RPMI8226 (cell line): Measurements from ENCODE around the gene NEUROG3.
A peak's percentile ranks its signal among the peaks of the same experiment; 100 is the strongest.
"Not testable (repeated sequence)": the region's sequence is repeated elsewhere in the genome, so short reads cannot be mapped to it uniquely, and the experiment has no call there.

ENCODE experiments used
- DNase-seq: peaks from one replicate; pipeline ENCODE4 v3.0.0-alpha.2; 2015

Gene NEUROG3

DNA sequence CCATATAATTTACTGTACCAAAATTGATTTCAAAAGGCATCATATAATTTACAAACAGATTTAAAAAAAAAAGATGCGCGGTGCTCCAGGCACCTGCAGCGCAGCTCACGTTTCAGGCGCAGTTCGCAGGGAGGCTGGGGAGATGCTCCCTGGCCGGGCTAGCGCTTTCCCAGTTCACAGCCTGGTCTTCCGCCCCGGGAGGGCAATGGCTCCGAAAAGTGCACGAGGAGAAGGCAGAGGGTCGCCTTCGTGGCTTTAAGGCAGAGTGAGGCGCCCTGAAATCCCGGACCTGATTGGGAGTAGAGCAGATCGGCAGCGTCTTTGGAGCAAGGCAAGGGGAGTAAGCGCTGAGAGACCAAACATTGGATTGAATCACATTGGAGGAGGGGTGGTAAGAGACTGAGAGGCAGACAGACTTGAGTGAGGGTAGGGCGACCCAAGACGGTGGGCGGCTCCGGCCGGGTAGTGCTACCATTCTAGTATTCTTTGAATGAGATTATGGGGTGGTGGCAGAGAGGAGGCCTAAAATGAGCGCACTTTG, 1.5 kb downstream of the NEUROG3 start:
- DNase-seq = no peak

DNA sequence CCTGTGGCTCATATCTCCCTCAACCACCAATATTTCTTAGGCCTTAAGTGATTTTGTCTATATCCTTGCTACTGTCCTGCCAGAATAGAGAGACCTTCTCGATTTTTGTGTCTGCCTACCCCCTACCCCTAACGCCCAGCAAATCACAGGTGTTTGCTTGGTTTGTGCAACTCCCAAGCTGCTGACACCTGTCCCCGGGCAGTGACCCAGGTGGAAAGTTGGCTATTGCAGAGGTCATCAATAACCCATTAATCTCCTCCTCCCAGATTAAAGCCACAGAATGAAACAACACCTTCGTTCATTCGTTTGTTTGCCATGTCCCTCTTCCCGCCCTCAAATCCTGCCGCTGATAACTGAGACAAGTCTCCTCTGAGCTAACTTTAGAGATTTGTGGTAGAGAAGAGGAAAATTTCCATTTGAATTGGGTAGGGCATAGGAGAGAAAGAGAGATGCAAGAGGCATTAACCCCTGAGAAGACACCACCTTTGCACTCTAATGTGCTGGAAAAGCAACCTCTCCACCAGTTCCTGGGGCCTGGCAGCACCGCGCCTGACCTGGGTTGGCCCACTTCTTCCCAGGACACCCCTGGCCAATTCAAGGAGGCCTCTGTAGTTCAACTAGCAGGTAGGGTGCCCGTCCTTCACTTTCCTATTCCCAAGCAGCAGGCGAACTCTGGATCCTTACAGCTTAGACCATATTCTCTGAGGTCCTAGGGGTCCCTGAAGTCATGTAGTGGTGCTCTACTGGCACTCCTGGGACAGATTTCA, 3.0 kb downstream of the NEUROG3 start:
- DNase-seq = no peak

DNA sequence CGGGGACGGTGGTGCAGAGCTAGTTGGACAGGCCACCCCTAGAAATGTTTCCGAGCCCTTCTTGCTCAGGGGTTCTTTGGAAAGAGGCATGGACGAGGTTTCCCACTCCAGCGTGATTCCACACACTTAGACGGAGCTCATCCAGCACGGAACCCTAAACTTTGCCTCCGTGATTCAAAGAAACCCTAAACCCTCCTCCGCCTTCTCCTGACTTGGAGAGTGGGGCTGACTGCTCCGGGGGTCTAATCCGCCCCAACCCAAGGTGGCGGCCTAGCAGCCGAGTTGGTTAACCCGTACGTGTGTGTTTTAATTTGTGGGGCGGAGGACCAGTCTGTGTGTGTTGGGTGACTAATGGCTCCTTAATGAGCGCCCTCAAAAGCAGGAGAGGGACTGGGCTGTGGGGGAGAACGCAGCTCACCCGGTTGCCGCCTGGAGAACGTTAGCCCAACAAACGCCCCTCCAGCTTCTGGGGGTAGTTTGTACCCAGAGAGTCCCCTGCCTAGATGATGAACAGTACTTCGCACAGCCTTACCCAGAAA, 3.8 kb downstream of the NEUROG3 start:
- DNase-seq = no peak

DNA sequence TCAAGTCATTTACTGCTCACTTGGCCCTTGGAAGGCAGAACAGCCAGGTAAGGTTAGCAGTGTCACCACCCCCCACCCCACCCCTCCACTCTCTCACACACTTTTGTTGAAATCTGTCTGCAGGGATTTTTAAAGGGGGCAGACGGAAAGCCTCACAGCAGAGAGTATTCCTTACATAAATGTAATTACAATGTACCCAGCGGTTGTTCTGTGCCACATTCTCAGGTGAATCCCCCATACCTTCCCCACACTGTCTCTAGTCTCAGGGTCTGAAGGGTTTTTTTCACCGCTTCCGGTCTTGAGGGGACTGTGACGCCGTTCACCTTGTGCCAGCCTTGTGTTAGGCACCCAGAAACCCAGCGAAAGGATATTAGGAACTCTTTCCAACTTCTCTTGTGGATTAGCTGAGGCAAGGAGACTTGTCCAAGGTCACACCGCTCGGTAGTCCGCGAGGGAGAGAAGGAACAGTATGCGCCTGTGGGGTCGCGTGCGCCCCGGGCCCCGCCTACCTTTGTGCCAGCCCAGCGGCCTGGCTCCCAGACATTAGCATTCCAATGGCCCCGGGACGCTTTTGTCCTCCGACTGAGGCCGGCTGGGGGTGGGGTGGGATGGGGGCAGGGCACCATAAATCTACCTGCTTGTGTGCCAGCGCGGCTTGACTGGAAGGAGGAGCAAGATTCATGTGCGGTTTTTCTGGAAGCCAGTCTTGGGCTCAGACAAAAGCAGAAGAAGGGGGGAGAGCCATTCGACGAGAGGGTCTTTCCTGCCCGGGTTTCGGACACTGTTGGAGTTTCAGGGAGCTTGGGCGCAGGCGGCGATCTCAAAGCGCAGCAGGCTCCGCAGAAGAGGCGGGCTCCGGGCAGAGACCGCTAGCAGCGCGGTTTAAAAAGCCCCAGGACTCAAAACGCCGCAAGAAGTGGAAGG, 4.5 kb downstream of the NEUROG3 start:
- no peak for DNase-seq

DNA sequence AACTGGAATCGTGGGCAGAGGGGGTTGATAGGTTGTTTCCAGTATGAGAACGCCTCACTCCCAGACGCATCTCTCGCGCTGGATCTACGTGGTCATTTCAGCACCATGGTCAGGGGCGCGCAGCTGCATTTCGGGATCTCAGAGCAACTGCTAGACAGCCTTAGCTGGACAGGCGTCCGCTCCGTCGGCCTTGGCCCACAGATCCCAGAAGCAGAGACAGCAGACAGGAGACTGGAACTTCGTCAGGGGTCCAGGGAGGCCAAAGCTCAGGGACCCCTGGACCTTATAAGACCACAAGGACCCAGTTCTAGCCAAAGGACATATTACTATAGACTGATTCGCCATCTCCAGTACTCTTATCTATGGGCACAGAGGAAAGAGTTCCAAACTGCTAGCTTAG, 5.3 kb downstream of the NEUROG3 start:
- peak; percentile 25 for DNase-seq

- DNase-seq = no peak
Measured at GRCh38 chr10:69562731-69563254, 10.4 kb downstream of the NEUROG3 start.

- no peak for DNase-seq
Measured at GRCh38 chr10:69559525-69559924, 13.7 kb downstream of the NEUROG3 start.

GRCh38 chr10:69558559-69558958, 14.7 kb downstream of the NEUROG3 start:
- no peak for DNase-seq

DNA sequence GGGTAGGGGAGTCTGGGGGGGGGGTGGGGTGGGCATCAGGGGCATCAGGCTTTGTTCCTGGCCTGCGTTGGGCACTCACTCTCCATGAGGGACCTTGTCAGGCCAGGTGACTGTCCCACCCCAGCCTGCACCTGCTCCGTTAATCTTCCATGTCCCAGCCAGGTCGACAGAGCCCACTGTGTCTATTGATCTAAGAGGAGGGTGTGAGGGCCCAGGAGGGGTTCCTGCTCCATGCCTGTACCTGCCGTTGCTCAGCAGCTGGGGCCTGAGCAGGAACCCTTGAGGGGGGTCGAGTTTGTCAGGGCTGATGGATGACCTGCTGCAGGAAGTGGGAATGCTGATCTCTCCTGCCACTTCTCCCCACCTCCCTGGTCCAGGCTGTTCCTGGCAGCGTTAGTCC, 18.6 kb downstream of the NEUROG3 start:
- DNase-seq = no peak

- no peak for DNase-seq
Measured at GRCh38 chr10:69553328-69553727, 19.9 kb downstream of the NEUROG3 start.

DNA sequence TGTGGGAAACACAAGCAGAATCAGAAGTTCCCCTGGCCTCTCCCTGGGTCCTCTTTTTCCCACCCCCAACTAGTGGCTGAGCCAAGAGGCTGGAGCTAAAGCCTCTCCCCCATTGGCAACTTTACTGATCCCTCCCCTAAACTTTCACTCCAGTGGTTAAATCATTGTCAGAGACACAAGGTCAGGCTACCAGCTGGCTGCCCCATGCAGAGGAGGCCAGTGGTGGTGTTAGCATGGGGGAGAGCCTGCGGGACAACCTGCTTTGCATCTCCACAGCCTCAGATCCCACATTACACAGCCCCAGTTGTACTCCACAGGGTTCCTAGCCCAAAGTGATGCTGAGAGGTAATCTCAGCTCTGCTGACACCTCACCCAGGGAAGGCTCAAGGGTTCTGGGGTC, 21.0 kb downstream of the NEUROG3 start:
- DNase-seq = no peak

GRCh38 chr10:69549959-69550358, 23.3 kb downstream of the NEUROG3 start:
- no peak for DNase-seq

DNA sequence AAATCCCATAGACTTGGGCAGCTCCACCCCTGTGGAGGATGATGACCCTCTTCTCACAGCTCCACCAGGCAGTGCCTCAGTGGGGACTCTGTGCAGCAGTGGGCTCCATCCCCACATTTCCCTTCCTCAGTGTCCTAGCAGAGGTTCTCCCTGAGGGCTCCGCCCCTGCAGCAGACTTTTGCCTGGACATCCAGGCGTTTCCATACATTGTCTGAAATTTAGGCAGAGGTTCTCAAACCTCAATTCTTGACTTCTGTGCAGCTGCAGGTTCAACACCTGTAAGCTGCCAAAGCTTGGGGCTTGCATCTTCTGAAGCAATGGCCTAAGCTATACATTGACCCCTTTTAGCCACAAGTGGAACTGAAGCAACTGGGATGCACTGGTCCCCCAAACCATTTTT, 31.8 kb downstream of the NEUROG3 start:
- no peak for DNase-seq

GRCh38 chr10:69538461-69538860, 34.8 kb downstream of the NEUROG3 start:
- DNase-seq = no peak

- no peak for DNase-seq
Measured at GRCh38 chr10:69537449-69537848, 35.8 kb downstream of the NEUROG3 start.

DNA sequence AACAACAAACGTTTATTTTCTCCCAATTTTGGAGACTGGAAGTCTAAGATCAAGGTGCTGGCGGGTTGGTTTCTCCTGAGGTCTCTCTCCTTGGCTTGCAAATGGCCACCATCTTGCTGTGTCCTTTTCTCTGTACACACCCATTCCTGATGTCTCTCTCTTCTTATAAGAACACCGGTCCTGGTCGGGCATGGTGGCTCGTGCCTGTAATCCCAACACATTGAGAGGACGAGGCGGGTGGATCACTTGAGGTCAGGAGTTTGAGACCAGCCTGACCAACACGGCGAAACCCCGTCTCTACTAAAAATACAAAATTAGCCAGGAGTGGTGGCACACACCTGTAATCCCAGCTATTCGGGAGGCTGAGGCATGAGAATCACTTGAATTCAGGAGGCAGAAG, 36.7 kb downstream of the NEUROG3 start:
- DNase-seq = not testable (repeated sequence)

GRCh38 chr10:69533658-69534057, 39.6 kb downstream of the NEUROG3 start:
- no peak for DNase-seq

DNA sequence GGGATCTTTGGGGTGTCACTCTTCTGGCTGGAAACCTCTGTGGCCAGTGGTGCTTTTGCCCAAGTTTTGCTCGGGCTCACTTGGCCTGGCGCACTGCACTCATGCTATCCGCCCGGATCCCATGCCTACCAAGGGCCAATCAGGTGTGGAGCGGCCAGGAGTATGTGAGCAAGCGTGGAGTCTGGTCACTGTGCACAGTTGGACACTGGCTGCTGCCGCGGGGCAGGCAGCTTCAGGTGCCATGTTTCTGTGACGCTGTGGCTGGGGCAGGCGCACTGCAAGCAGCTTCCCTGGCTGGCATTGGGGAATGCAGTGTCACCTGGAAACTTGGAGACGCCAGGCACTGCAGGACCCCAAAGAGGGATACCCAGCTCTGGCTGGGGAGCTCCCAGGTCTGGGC, 45.3 kb downstream of the NEUROG3 start:
- DNase-seq = no peak
